Stomach (tissue), 9 donors: ENCODE results near the gene IFNA5. TPM values are rescaled to one million over a fixed set of nuclear protein-coding genes. Genes with fewer than 3 reads are reported as not detected.

Source experiments
- DNase-seq, 2 donors: peaks; one replicate each; pipeline versions ENCODE4 v3.0.0 to v3.0.0-alpha.2; 2013 to 2019
- H3K27ac ChIP-seq, 5 donors: fragments of 200-600 bp in 4 of 5; sonication (generic) in 4 of 5; one replicate each; pipeline ENCODE4 v1.5.1; 2013 to 2019; ENCODE audit warnings: mild to moderate bottlenecking in 1 of 5, moderate library complexity in 1 of 5
- H3K27me3 ChIP-seq, 3 donors: fragments of 200-600 bp; sonication (generic); one replicate each; pipeline ENCODE4 v1.5.1; 2017 to 2019; ENCODE audit warnings: mixed run types in 1 of 3
- H3K36me3 ChIP-seq, 4 donors: fragments of 200-600 bp; sonication (generic); 1 replicate in 3 of 4; 2 replicates in 1 of 4; pipeline ENCODE4 v1.5.1; 2016 to 2019
- H3K4me1 ChIP-seq, 4 donors: fragments of 200-600 bp; sonication (generic); one replicate each; pipeline ENCODE4 v1.5.1; 2016 to 2019
- H3K4me3 ChIP-seq, 4 donors: fragments of 200-600 bp; sonication (generic) in 3 of 4; one replicate each; pipeline ENCODE4 v1.5.1; 2016 to 2019; ENCODE audit warnings: mild to moderate bottlenecking in 1 of 4
- H3K9me3 ChIP-seq, 4 donors: fragments of 200-600 bp; sonication (generic); one replicate each; pipeline ENCODE4 v1.5.1; 2016 to 2019
- EP300 ChIP-seq: sonication (generic); formaldehyde crosslinking; IDR thresholded peaks from one replicate; pipeline ENCODE4 v1.6.1; 2017; ENCODE audit warnings: antibody characterized with exemption
- POLR2A ChIP-seq, 4 donors: fragments of 450-650 bp; IDR thresholded peaks; one replicate each; pipeline ENCODE4 v1.6.1; 2016; ENCODE audit warnings: antibody characterized with exemption in 4 of 4, control low read depth in 2 of 4, mild to moderate bottlenecking in 1 of 4, moderate library complexity in 1 of 4
- POLR2AphosphoS5 ChIP-seq, 3 donors: sonication (generic); formaldehyde crosslinking; IDR thresholded peaks; one replicate each; pipeline ENCODE4 v1.6.1; 2016; ENCODE audit warnings: antibody characterized with exemption in 3 of 3
- WGBS, 5 donors: extraction: QIAGEN DNeasy Blood & Tissue Kit in 3 of 5; methylation state at CpG; one replicate each; pipeline versions ENCODE4 v1.1.5 to v1.1.7; 2013 to 2018; 5-methylcytosine and 5-hydroxymethylcytosine counted together
- intact Hi-C: fragments of 100-400 bp; cut with DNase I; formaldehyde crosslinking; loops from one replicate; pipeline ENCODE4 v1.15.1; 2023; ENCODE audit warnings: low total_unique reads
- polyA plus RNA-seq, 3 donors: library from polyadenylated mRNA; stranded (reverse); fragments of 200-250 nt; gene quantifications; one replicate each; pipeline ENCODE4 v1.2.3, GENCODE V29; 2013
- total RNA-seq, 5 donors: library from RNA; depleted of rRNA; stranded (reverse); fragments of >200 nt; gene quantifications; one replicate each; pipeline versions ENCODE4 v1.1.0 to v1.2.3, GENCODE V29; 2014 to 2016
- TF ChIP-seq, protein P1 (sequence below), 7 experiments: fragments of 450-650 bp in 4 of 7; fragments of 200-600 bp in 3 of 7; sonication (generic) in 3 of 7; IDR thresholded peaks; one replicate each; pipeline ENCODE4 v1.5.1; 2016 to 2019; ENCODE audit warnings: antibody characterized with exemption in 7 of 7, control low read depth in 2 of 7, mild to moderate bottlenecking in 1 of 7
- donor health status: healthy with polysubstance abuse.
- donor health status: Bipolar disorder and iron deficiency.
- donor health status: healthy.

The IFNA5 gene
- total and polyA plus RNA-seq, 8 donors, result 0.92 to 1.6 TPM; not detected in 6

DNA sequence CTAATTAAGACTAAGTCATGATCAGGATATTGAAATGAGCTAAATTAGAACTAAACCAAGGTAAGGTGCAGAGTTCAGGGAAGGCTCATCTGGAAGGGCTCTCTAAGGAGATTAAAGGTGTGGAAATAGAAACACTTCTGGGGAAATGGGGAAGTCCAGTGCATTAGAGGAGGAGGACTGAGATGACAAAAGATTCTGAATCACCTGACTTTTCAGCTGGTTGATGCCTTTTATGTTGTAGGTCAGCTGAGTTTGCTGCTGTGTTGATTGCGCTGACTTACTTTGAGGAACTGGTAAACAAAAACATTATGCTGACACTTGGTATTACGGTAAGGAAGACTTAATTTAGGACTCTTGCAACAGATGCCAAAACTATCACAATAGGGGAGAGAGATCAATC is 23.8 kb downstream of the IFNA5 start:
- no peak overlapping the region for H3K27ac ChIP-seq
- intact Hi-C loops, result no loop called here
- H3K4me1 ChIP-seq, result no peaks in the 10 kb centered on the region
- TF ChIP-seq, protein P1, sequence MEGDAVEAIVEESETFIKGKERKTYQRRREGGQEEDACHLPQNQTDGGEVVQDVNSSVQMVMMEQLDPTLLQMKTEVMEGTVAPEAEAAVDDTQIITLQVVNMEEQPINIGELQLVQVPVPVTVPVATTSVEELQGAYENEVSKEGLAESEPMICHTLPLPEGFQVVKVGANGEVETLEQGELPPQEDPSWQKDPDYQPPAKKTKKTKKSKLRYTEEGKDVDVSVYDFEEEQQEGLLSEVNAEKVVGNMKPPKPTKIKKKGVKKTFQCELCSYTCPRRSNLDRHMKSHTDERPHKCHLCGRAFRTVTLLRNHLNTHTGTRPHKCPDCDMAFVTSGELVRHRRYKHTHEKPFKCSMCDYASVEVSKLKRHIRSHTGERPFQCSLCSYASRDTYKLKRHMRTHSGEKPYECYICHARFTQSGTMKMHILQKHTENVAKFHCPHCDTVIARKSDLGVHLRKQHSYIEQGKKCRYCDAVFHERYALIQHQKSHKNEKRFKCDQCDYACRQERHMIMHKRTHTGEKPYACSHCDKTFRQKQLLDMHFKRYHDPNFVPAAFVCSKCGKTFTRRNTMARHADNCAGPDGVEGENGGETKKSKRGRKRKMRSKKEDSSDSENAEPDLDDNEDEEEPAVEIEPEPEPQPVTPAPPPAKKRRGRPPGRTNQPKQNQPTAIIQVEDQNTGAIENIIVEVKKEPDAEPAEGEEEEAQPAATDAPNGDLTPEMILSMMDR (IDR thresholded peaks at IDR 0.05), result no peak
- TF ChIP-seq EP300, result no peak
- no peak for TF ChIP-seq POLR2A (IDR thresholded peaks at IDR 0.05)
- TF ChIP-seq POLR2AphosphoS5 (IDR thresholded peaks at IDR 0.05), result no peak
- H3K27me3 ChIP-seq, result no peaks in the 10 kb centered on the region
- 29 to 83% (median 60%) methylated on average over 2 of the region's 2 CpGs for WGBS, 5 donors
- no peaks in the 10 kb centered on the region for H3K36me3 ChIP-seq
- H3K9me3 ChIP-seq, result no peaks in the 10 kb centered on the region
- H3K4me3 ChIP-seq, result no peak overlapping the region
- no peak for DNase-seq

DNA sequence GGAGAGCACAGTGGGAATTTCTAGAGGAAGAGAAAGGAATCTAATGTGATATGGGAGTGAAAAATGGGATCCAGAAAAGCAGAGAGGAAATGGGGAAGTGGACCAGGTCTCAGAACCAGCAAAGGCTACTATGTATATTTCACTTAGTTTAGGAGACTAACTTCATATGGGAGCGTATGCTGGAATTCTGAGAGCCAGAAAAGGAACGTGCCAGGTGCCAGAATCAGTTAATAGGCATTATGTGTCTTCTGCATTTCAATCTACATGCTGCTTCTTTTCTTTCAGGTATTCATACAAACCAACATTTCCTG is 36.8 kb downstream of the IFNA5 start:
- no peaks in the 10 kb centered on the region for H3K4me1 ChIP-seq
- TF ChIP-seq, protein P1 (IDR thresholded peaks at IDR 0.05), result no peak
- TF ChIP-seq EP300 (no peak), POLR2A (IDR thresholded peaks at IDR 0.05) (no peak), POLR2AphosphoS5 (IDR thresholded peaks at IDR 0.05) (no peak)
- intact Hi-C loops, result no loop called here
- peaks cover 0 to 8% (median 2%) of the 10 kb centered on the region in 4 donors for H3K9me3 ChIP-seq
- 32 to 60% (median 54%) methylated on average over 2 of the region's 2 CpGs for WGBS, 5 donors
- no peaks in the 10 kb centered on the region for H3K36me3 ChIP-seq
- H3K27ac ChIP-seq, result no peak overlapping the region
- DNase-seq, result no peak
- H3K4me3 ChIP-seq, result no peak overlapping the region
- H3K27me3 ChIP-seq, result peaks cover 0 to 13% (median 0%) of the 10 kb centered on the region in 3 donors

DNA sequence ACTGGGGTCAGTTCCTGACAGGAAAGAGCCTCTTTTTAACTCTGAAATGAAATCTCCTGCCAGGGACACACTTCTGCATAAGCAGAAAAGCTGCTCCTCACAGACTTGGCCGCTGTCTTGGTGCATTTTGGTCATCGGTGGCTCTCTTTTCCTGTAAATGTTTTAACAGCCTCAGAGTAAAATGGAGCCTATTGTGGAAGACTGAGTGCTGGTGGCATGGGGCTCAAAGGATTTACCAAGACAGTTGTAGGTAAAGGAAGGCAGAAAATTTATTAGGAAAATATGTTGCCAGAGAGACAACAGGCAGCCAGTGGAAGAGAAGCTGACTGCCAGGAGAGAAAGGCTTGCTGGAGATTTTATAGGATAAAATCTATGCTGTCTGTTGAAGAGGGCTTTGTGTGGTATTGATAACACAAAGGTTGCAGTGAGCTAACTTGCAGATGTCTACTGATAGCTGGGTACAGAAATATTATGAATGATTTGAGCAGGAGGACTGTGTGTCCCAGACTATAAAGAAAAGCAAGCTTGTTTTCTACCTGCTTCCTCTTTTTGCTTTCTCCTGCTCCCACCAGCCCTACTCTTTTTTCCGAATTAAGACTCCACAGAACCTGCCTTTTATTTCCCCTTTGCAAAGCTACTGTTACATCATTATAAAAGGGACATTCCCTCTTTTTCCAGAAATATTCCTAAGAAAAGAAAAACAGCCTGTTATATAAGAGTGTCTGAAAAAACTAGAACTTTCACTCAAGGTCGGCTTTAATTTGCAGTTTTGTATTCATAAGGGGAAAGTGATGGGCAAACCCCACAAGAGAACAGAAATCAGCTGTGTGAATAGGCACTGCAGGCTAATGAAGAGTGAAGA is 37.4 kb downstream of the IFNA5 start:
- intact Hi-C loops, result no loop called here
- H3K27me3 ChIP-seq, result peaks cover 0 to 13% (median 0%) of the 10 kb centered on the region in 3 donors

DNA sequence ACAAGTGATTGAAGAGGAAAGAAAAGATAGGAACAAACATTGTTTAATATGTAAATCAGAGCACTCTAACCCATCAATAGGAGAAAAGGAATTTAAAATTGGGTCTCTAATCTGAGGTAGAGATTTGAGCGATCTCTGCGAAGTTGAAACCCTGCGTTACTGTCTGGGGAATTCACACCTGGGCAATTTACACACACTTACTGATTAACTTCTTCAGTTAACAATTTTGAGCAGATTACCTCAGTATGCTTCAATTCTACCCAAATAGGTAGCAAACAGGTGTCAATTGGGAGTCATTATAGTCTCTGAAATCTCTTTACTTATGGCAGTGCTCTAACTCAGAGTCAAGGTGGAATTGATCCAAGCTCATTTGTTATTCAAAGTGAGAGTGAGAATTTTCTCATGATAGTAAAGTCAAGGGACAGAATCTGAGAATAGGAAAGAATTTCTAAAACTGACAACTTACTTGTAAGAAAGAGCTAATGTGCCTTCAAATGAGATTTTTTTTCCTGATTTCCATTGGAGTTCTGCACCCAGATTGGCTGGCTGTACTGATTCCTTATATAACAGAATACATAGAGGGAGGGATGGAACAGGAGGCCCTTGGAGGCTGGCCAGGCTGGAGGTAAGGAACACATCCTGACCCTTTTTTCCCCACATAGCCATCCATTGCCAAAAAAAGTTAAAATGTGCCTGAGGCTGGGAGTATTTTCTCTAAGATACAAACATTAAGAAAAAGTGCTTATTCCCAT is 38.2 kb downstream of the IFNA5 start:
- WGBS, 5 donors, result 26 to 41% (median 35%) methylated on average over 3 of the region's 3 CpGs

More for the DNA sequence above, 37.4 kb downstream of the IFNA5 start:
- no peak overlapping the region for H3K27ac ChIP-seq
- no peak for DNase-seq
- no peak for TF ChIP-seq POLR2A (IDR thresholded peaks at IDR 0.05)
- no peak for TF ChIP-seq EP300
- TF ChIP-seq, protein P1 (IDR thresholded peaks at IDR 0.05), result no peak
- TF ChIP-seq POLR2AphosphoS5 (IDR thresholded peaks at IDR 0.05), result no peak
- no peaks in the 10 kb centered on the region for H3K4me1 ChIP-seq
- H3K4me3 ChIP-seq, result no peak overlapping the region
- 47 to 70% (median 60%) methylated on average over 4 of the region's 4 CpGs for WGBS, 5 donors
- H3K9me3 ChIP-seq, result peaks cover 0 to 8% (median 2%) of the 10 kb centered on the region in 4 donors
- no peaks in the 10 kb centered on the region for H3K36me3 ChIP-seq

More for the DNA sequence above, 38.2 kb downstream of the IFNA5 start:
- H3K9me3 ChIP-seq, result peaks cover 0 to 8% (median 2%) of the 10 kb centered on the region in 4 donors
- no peak overlapping the region for H3K27ac ChIP-seq
- intact Hi-C loops, result no loop called here
- H3K4me3 ChIP-seq, result no peak overlapping the region
- no peaks in the 10 kb centered on the region for H3K36me3 ChIP-seq
- H3K27me3 ChIP-seq, result peaks cover 0 to 13% (median 0%) of the 10 kb centered on the region in 3 donors
- no peak for TF ChIP-seq POLR2AphosphoS5 (IDR thresholded peaks at IDR 0.05)
- H3K4me1 ChIP-seq, result no peaks in the 10 kb centered on the region
- no peak for DNase-seq
